WI38 (cell line): ENCODE measurements around the gene PPP1R3A.

Source experiments
- H3K4me3 ChIP-seq: 2 replicates; pipeline ENCODE4 v1.5.1; 2011; ENCODE audit warnings: low read depth, mild to moderate bottlenecking, control low read depth, low read length
- TF ChIP-seq, protein P1 (sequence below): IDR thresholded peaks from 2 replicates; pipeline ENCODE4 v1.5.1; 2012; ENCODE audit warnings: low read depth, mild to moderate bottlenecking, control low read depth, low read length

Gene PPP1R3A, protein sequence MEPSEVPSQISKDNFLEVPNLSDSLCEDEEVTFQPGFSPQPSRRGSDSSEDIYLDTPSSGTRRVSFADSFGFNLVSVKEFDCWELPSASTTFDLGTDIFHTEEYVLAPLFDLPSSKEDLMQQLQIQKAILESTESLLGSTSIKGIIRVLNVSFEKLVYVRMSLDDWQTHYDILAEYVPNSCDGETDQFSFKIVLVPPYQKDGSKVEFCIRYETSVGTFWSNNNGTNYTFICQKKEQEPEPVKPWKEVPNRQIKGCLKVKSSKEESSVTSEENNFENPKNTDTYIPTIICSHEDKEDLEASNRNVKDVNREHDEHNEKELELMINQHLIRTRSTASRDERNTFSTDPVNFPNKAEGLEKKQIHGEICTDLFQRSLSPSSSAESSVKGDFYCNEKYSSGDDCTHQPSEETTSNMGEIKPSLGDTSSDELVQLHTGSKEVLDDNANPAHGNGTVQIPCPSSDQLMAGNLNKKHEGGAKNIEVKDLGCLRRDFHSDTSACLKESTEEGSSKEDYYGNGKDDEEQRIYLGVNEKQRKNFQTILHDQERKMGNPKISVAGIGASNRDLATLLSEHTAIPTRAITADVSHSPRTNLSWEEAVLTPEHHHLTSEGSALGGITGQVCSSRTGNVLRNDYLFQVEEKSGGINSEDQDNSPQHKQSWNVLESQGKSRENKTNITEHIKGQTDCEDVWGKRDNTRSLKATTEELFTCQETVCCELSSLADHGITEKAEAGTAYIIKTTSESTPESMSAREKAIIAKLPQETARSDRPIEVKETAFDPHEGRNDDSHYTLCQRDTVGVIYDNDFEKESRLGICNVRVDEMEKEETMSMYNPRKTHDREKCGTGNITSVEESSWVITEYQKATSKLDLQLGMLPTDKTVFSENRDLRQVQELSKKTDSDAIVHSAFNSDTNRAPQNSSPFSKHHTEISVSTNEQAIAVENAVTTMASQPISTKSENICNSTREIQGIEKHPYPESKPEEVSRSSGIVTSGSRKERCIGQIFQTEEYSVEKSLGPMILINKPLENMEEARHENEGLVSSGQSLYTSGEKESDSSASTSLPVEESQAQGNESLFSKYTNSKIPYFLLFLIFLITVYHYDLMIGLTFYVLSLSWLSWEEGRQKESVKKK

DNA sequence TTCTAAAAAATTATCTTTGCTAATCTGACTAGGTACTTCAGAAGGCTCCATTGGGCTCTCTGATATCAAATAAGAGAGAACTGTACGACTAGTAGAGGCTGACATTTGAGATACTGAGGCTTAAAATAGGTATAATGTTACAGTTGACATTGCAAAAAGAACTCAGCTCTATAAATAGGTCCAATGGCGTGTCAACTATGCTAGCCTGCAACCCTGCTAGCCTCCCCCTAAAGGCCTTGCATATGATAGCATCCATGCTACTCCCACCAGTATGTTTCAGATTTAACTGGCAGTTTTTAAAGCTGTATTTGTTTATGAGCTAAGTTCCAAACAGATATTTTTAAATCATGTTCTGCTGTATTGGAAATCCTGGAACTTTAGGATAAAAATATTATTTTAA, at the start of gene PPP1R3A:
Gene PPP1R3A, minus strand, starts transcription at position 64 of the 400 bp plus-strand sequence. Its CDS starts 13 bp downstream, at position 51.
- TF ChIP-seq, protein P1, sequence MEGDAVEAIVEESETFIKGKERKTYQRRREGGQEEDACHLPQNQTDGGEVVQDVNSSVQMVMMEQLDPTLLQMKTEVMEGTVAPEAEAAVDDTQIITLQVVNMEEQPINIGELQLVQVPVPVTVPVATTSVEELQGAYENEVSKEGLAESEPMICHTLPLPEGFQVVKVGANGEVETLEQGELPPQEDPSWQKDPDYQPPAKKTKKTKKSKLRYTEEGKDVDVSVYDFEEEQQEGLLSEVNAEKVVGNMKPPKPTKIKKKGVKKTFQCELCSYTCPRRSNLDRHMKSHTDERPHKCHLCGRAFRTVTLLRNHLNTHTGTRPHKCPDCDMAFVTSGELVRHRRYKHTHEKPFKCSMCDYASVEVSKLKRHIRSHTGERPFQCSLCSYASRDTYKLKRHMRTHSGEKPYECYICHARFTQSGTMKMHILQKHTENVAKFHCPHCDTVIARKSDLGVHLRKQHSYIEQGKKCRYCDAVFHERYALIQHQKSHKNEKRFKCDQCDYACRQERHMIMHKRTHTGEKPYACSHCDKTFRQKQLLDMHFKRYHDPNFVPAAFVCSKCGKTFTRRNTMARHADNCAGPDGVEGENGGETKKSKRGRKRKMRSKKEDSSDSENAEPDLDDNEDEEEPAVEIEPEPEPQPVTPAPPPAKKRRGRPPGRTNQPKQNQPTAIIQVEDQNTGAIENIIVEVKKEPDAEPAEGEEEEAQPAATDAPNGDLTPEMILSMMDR = no peak
- H3K4me3 ChIP-seq = no peak within 1 kb of the TSS

DNA sequence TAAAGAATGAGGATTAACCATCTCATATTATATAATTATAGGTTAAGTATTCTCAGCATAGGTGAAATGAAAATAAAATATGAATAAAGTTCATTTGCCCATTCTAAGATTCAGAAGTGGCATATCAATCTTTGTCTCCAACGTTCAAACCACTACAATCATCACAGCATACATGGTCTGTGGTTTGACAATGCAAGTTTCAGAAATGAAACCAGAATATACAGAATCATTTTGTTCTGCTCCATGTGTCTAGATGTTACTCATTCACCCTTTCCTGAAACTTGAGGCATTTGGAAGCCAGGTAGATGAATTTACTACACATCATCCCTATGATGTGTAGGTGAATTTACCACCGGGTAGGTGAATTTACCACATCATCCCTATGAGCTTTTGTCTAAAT, 44.5 kb upstream of the PPP1R3A start:
- no peak overlapping the region for H3K4me3 ChIP-seq
- TF ChIP-seq, protein P1 = no peak

DNA sequence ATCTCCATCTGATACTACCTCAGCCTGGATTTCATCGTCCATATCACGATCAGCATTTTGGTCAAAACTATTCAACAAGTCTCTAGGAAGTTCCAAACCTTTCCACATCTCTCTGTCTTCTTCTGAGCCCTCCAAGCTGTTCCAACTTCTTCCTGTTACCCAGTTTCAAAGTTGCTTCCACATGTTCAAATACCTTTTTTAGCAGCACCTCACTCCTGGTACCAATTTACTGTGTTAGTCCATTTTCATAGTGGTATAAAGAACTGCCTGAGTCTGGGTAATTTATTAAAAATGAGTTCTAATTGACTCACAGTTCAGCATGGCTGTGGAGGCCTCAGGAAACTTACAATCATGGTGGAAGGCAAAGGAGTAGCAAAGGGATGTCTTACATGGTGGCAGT, 41.1 kb upstream of the PPP1R3A start:
- TF ChIP-seq, protein P1 = no peak
- H3K4me3 ChIP-seq = no peak overlapping the region

DNA sequence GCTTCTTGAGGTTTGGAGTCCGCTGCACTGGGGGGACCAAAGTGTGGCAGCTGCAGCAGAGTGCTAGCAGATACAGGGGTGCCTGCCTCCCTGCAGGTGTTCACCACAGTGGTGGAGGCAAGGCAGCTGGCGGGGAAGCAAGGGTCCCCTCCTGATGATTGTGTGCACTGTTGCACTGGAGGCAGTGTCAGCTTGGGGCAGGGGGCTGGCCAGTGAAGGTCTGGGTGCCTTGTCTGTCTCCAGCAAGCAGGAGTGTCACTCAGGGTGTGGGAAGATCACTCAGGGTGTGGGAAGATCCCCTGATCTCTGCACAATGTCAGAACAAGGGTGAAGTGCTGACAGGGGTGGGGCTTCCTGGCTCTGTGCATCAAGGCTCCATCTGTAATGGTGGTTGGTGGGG, 36.3 kb upstream of the PPP1R3A start:
- TF ChIP-seq, protein P1 = no peak
- no peak overlapping the region for H3K4me3 ChIP-seq

DNA sequence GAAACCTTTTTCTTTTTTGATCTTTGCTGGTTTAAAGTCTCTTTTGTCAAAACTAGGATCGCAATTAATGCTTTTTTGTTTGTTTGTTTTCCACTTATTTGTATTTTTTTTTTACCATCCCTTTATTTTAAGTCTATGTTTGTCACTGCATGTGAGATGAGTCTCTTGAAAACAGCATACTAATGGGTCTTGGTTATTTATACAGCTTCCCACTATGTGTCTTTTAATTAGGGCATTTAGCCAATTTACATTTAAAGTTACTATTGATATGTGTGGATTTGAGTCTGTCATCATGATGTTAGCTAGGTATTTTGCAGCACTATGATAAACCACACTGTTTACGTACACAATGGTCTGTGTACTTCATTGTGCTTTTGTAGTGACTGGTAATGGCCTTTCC, 34.7 kb upstream of the PPP1R3A start:
- TF ChIP-seq, protein P1 = no peak
- H3K4me3 ChIP-seq = no peak overlapping the region

DNA sequence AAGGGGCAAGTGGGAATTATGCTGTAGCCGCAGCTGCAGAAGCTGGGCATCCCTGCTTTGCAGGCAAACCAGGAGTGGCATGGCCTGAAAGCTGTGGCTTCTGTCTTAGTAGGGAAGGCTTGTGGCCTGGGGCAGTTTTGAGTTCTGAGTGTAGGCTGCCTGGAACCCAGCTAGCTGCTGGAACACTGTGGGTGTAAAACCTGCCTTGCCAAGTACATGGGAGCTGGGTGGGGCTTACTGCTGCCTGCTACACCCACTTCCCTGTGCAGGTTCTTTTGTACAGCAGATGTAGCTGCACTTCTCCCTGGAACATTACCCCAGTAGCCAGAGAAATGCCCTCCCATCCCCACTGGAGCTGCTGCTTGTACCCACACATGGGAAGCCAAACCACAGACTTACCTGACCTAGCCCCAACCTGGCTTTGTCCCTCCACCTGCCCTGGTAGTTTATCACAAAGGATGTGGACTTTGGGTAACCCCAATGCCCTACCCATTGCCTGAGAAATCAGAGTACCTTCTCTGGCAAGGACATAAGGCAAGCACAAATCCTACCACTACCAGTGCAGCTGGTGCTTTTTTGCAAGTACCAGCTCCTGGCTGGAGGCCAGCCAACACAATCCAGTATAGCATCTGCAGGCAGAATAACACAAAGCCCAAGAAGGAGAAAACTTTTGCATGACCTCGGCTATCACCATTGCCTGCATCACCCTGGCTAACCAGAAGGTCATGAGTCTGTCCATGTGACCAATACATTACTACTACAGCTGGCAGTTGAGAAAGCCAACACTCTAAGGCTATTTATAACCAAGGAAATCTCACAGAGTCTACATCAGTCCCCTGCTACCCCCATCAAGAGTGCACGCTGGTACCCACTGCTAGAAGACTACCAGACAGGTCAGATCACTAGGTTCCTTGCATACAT, 26.5 kb upstream of the PPP1R3A start:
- TF ChIP-seq, protein P1 = no peak
- no peak overlapping the region for H3K4me3 ChIP-seq
